Nephron progenitor cell (in vitro differentiated cells): Measurements from ENCODE around the gene SDK2.

ENCODE experiments used
- DNase-seq: peaks from one replicate; pipeline ENCODE4 v3.0.0; 2021
- H3K27ac Mint-ChIP-seq: 2 replicates; pipeline ENCODE4 v1.8.0; 2021; ENCODE audit warnings: mild to moderate bottlenecking, moderate library complexity, mixed read lengths
- H3K27me3 Mint-ChIP-seq: 2 replicates; pipeline ENCODE4 v1.8.0; 2021; ENCODE audit warnings: mild to moderate bottlenecking, low read depth, mixed read lengths; ENCODE audit not compliant: poor library complexity
- H3K36me3 Mint-ChIP-seq: 2 replicates; pipeline ENCODE4 v1.8.0; 2021; ENCODE audit warnings: low read depth, mixed read lengths
- H3K4me1 Mint-ChIP-seq: 2 replicates; pipeline ENCODE4 v1.8.0; 2021; ENCODE audit warnings: mixed read lengths
- H3K4me3 Mint-ChIP-seq: 2 replicates; pipeline ENCODE4 v1.8.0; 2021; ENCODE audit warnings: mild to moderate bottlenecking, moderate library complexity, mixed read lengths
- H3K9me3 Mint-ChIP-seq: 2 replicates; pipeline ENCODE4 v1.8.0; 2021; ENCODE audit warnings: mild to moderate bottlenecking, moderate library complexity, mixed read lengths
- TF ChIP-seq, protein P1 (sequence below): fragments of 200-600 bp; sonication (generic); IDR thresholded peaks from 2 replicates; pipeline ENCODE4 v1.5.0; 2021; ENCODE audit warnings: antibody characterized with exemption

SDK2 gene

DNA sequence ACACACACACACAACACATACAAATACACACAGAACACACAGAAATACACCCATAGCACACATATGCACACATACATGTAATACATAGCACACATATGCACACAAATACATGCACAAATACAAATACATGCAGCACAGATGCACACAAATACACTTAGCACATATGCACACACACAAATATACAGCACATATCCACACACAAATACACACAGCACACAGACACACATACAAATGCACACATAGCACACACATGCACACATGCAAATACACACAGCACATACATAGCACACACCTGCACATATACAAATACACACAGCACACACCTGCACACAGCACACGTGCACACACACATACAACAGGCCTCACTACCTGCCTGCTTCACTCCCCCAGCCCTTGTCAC is 49.6 kb downstream of the SDK2 start:
- H3K27ac Mint-ChIP-seq = no peak overlapping the region
- peaks cover 22% of the 10 kb centered on the region for H3K27me3 Mint-ChIP-seq
- no peak for DNase-seq
- TF ChIP-seq, protein P1, sequence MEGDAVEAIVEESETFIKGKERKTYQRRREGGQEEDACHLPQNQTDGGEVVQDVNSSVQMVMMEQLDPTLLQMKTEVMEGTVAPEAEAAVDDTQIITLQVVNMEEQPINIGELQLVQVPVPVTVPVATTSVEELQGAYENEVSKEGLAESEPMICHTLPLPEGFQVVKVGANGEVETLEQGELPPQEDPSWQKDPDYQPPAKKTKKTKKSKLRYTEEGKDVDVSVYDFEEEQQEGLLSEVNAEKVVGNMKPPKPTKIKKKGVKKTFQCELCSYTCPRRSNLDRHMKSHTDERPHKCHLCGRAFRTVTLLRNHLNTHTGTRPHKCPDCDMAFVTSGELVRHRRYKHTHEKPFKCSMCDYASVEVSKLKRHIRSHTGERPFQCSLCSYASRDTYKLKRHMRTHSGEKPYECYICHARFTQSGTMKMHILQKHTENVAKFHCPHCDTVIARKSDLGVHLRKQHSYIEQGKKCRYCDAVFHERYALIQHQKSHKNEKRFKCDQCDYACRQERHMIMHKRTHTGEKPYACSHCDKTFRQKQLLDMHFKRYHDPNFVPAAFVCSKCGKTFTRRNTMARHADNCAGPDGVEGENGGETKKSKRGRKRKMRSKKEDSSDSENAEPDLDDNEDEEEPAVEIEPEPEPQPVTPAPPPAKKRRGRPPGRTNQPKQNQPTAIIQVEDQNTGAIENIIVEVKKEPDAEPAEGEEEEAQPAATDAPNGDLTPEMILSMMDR = no peak
- H3K9me3 Mint-ChIP-seq = no peaks in the 10 kb centered on the region
- H3K4me3 Mint-ChIP-seq = no peak overlapping the region
- H3K36me3 Mint-ChIP-seq = no peaks in the 10 kb centered on the region
- peaks cover 59% of the 10 kb centered on the region for H3K4me1 Mint-ChIP-seq

DNA sequence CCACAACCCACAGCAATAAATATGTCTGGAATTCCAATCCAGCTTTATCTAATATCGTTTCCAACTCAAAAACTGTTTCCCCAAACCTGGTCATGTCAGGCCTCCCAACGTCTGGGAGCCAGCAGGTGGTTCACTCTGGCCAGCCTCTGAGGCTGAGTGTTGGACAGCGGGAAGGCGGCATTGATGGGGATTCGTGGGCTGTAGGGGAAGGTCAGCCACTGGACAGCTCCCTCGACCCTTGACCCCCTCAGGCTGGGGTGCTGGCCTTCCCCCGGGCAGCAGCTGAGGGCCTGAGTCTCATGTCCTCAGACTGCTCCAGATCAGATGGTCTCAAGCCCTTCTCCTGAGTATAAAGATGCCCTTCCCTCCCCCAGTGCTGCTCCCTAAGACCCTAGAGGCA is 50.2 kb downstream of the SDK2 start:
- peaks cover 26% of the 10 kb centered on the region for H3K27me3 Mint-ChIP-seq
- peak; percentile 49 for DNase-seq
- H3K4me1 Mint-ChIP-seq = peaks cover 58% of the 10 kb centered on the region
- no peak overlapping the region for H3K27ac Mint-ChIP-seq
- no peaks in the 10 kb centered on the region for H3K9me3 Mint-ChIP-seq
- TF ChIP-seq, protein P1 = no peak
- no peak overlapping the region for H3K4me3 Mint-ChIP-seq
- H3K36me3 Mint-ChIP-seq = no peaks in the 10 kb centered on the region

DNA sequence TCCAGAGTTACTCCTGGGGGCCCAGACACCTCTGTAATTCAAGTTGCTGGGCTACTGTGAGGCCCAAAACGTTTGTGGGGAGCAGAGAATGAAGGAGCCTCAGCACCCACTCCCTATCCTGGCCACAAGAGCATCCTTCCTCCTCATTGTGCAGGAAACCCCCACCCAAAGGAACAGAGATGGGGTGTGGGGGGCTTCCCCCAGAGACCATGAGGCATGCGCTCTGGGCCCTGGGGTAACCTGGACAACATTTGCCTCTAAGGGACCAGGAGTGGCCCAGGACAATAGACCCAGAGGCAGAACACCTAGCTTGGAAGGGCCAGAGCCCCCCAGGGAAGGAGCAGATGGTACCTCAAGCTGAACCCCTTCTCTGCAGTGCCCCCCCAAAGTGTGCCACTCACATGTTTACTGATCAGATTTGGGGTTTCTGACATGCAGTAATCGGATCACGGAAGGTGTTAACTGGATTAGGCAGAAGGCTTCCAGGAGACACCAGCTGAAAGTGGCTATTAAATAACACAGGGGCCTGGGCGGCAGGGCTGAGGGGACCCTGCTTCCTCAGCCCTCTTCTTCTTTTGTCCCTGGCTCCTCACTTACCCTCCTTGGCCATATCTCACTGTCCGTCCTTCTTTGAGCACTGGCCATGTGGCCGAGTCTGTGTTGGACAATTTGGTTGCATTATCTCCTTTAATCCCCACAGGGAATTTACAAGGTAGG is 50.8 kb downstream of the SDK2 start:
- H3K36me3 Mint-ChIP-seq = no peaks in the 10 kb centered on the region
- H3K9me3 Mint-ChIP-seq = no peaks in the 10 kb centered on the region
- peaks cover 56% of the 10 kb centered on the region for H3K4me1 Mint-ChIP-seq
- TF ChIP-seq, protein P1 = no peak
- peaks cover 28% of the 10 kb centered on the region for H3K27me3 Mint-ChIP-seq
- H3K4me3 Mint-ChIP-seq = no peak overlapping the region
- H3K27ac Mint-ChIP-seq = no peak overlapping the region
- no peak for DNase-seq

DNA sequence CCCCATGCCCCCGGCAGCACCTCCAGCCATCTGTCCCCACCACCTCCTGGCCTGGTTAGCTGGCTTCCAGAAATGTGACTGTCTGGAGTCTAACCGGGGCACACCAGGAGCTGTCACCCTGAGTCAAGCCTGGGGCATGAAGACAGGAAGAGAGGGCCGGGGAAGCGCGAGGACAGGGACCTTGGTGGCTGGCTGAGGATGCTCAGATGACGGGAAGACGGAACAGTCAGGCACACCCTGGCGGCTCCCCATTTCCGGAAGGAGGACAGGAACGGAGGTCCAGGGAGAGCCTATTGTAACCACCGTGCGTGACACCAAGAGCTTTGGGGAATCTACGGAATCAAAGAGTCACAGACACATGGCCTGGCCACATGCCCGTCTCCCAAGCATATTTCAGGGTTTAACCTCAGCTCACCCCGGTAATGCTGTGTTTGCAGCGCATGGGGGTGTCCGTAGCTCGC is 51.7 kb downstream of the SDK2 start:
- Mint-ChIP-seq H3K4me1 (peaks cover 57% of the 10 kb centered on the region), H3K27me3 (peaks cover 30% of the 10 kb centered on the region), H3K9me3 (no peaks in the 10 kb centered on the region), H3K36me3 (no peaks in the 10 kb centered on the region), H3K27ac (no peak overlapping the region), H3K4me3 (no peak overlapping the region)
- no peak for DNase-seq
- TF ChIP-seq, protein P1 = no peak

DNA sequence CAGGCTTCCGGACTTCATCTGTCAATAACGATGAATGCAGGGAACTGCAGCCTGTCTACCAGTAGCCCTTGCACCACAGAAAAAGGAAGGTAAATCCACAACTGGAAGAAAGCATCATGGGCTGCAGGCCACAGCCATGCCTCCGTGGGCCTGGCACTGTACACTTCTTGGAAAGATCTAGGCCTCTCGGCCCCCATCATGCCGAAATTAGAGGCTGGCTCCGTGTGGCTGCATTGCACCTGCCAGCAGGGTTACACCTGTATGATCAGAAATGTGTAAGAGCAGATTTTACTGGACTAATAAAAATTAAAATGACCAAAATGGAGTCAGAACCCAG is 52.2 kb downstream of the SDK2 start:
- TF ChIP-seq, protein P1 = no peak
- peaks cover 57% of the 10 kb centered on the region for H3K4me1 Mint-ChIP-seq
- no peaks in the 10 kb centered on the region for H3K36me3 Mint-ChIP-seq
- no peaks in the 10 kb centered on the region for H3K9me3 Mint-ChIP-seq
- DNase-seq = no peak
- H3K27me3 Mint-ChIP-seq = peaks cover 35% of the 10 kb centered on the region
- H3K27ac Mint-ChIP-seq = no peak overlapping the region
- H3K4me3 Mint-ChIP-seq = no peak overlapping the region
